HG02678 (cell line): ENCODE results near the gene ATP10A.

Experiments
- ATAC-seq: cut with Tn5 transposase; IDR thresholded peaks from one replicate; pipeline ENCODE4 v1.9.1; 2021; ENCODE audit warnings: mild to moderate bottlenecking, moderate library complexity; ENCODE audit not compliant: unreplicated experiment

The ATP10A gene

GRCh38 chr15:25863111-25863967 lies at the start of gene ATP10A:
Gene ATP10A (minus strand): TSS chr15:25863327. CDS start chr15:25863096, 231 bp downstream.
- ATAC-seq, result no peak

- ATAC-seq, result no peak
These were observed 48.9 kb upstream of the ATP10A start for GRCh38 chr15:25912035-25912434.

- ATAC-seq, result no peak
These were observed 47.7 kb upstream of the ATP10A start for GRCh38 chr15:25910832-25911231.

- no peak for ATAC-seq
These were observed 46.7 kb upstream of the ATP10A start for GRCh38 chr15:25909806-25910205.

- no peak for ATAC-seq
These were observed 46.2 kb upstream of the ATP10A start for GRCh38 chr15:25909325-25909724.

GRCh38 chr15:25905140-25905539 lies 42.0 kb upstream of the ATP10A start:
- ATAC-seq, result no peak

- no peak for ATAC-seq
These were observed 40.0 kb upstream of the ATP10A start for GRCh38 chr15:25903024-25903581.

GRCh38 chr15:25901811-25902605 lies 38.9 kb upstream of the ATP10A start:
- ATAC-seq, result no peak

- no peak for ATAC-seq
These were observed 37.8 kb upstream of the ATP10A start for GRCh38 chr15:25900901-25901300.

- no peak for ATAC-seq
These were observed 37.3 kb upstream of the ATP10A start for GRCh38 chr15:25900431-25900830.

- ATAC-seq, result no peak
These were observed 36.7 kb upstream of the ATP10A start for GRCh38 chr15:25899870-25900269.

GRCh38 chr15:25897658-25898057 lies 34.5 kb upstream of the ATP10A start:
- ATAC-seq, result no peak

GRCh38 chr15:25894371-25894902 lies 31.3 kb upstream of the ATP10A start:
- ATAC-seq, result no peak

GRCh38 chr15:25893596-25893995 lies 30.5 kb upstream of the ATP10A start:
- ATAC-seq, result no peak

- ATAC-seq, result no peak
These were observed 29.0 kb upstream of the ATP10A start for GRCh38 chr15:25892126-25892525.

GRCh38 chr15:25891081-25891480 lies 28.0 kb upstream of the ATP10A start:
- no peak for ATAC-seq

- ATAC-seq, result no peak
These were observed 27.4 kb upstream of the ATP10A start for GRCh38 chr15:25890529-25890928.

GRCh38 chr15:25887870-25888269 lies 24.7 kb upstream of the ATP10A start:
- ATAC-seq, result no peak

GRCh38 chr15:25886498-25887140 lies 23.5 kb upstream of the ATP10A start:
- no peak for ATAC-seq

GRCh38 chr15:25884370-25884769 lies 21.2 kb upstream of the ATP10A start:
- ATAC-seq, result no peak
